OCI-LY7 (cell line): ENCODE results near the gene NKPD1.

Experiments
- CTCF ChIP-seq: fragments of 200-600 bp; sonication (generic); conservative IDR thresholded peaks from 2 replicates; pipeline ENCODE4 v1.5.1; 2014; ENCODE audit warnings: mild to moderate bottlenecking, antibody characterized with exemption, low read length, moderate library complexity, mixed read lengths
- EZH2phosphoT487 ChIP-seq: fragments of 200-600 bp; sonication (generic); IDR thresholded peaks from 2 replicates; pipeline ENCODE4 v1.6.1; 2018; ENCODE audit warnings: low read depth, borderline replicate concordance, mild to moderate bottlenecking, mixed run types, antibody characterized with exemption, low read length, moderate library complexity, mixed read lengths

GRCh38 chr19:45130236-45130635, 30.5 kb downstream of the NKPD1 start:
- TF ChIP-seq CTCF (no peak), EZH2phosphoT487 (no peak)
